Right lobe of liver (tissue), 6 donors: ENCODE results near the gene AIMP2. TPM values are rescaled to one million over a fixed set of nuclear protein-coding genes. Genes with fewer than 3 reads are reported as not detected.

Source experiments
- ATAC-seq, 4 donors: fragments of 200-7000 bp; cut with Tn5 transposase; one replicate each; pipeline ENCODE4 v1.9.1; 2020; ENCODE audit warnings: mild to moderate bottlenecking in 4 of 4, moderate library complexity in 4 of 4
- DNase-seq, 3 donors: peaks; one replicate each; pipeline ENCODE4 v3.0.0-alpha.2; 2020
- H3K27ac ChIP-seq, 3 donors: fragments of 200-600 bp; one replicate each; pipeline ENCODE4 v1.8.0; 2022
- H3K27me3 ChIP-seq, 2 donors: fragments of 200-600 bp; one replicate each; pipeline ENCODE4 v1.8.0; 2022
- H3K36me3 ChIP-seq, 4 donors: fragments of 200-600 bp; sonication (generic) in 1 of 4; one replicate each; pipeline versions ENCODE4 v1.5.1 to v1.8.0; 2017 to 2022; ENCODE audit warnings: control low read depth in 1 of 4
- H3K4me1 ChIP-seq, 4 donors: fragments of 200-600 bp; sonication (generic) in 1 of 4; one replicate each; pipeline versions ENCODE4 v1.5.1 to v1.8.0; 2017 to 2022; ENCODE audit warnings: control low read depth in 1 of 4
- H3K4me3 ChIP-seq, 3 donors: fragments of 200-600 bp; one replicate each; pipeline ENCODE4 v1.8.0; 2022
- H3K9me3 ChIP-seq, 4 donors: fragments of 200-600 bp; sonication (generic) in 1 of 4; one replicate each; pipeline versions ENCODE4 v1.5.1 to v1.8.0; 2017 to 2022; ENCODE audit warnings: control low read depth in 1 of 4
- CTCF ChIP-seq, 4 donors: fragments of 200-600 bp in 3 of 4; fragments of 450-650 bp in 1 of 4; IDR thresholded peaks; one replicate each; pipeline versions ENCODE4 v1.5.1 to v1.8.0; 2016 to 2022; ENCODE audit warnings: antibody characterized with exemption in 4 of 4, mild to moderate bottlenecking in 2 of 4
- POLR2A ChIP-seq: fragments of 450-650 bp; IDR thresholded peaks from one replicate; pipeline ENCODE4 v1.6.1; 2017; ENCODE audit warnings: antibody characterized with exemption, mild to moderate bottlenecking
- WGBS: methylation state at CpG from one replicate; pipeline ENCODE4 v1.1.6; 2018; ENCODE audit warnings: low coverage, low lambda C conversion rate; ENCODE audit not compliant: insufficient coverage; ENCODE audit errors: missing lambda C conversion rate; 5-methylcytosine and 5-hydroxymethylcytosine counted together
- intact Hi-C, 2 donors: fragments of 100-400 bp; cut with DNase I; formaldehyde crosslinking; loops; one replicate each; pipeline versions ENCODE4 v1.11.2 to v1.14.1; 2022
- total RNA-seq, 6 experiments: library from RNA; depleted of rRNA in 2 of 6; stranded (reverse); fragments of >200 nt in 2 of 6; fragmentation: NEBNext Ultra II Directional in 3 of 6; extraction: Animal tissue kit (Norgen Biotek cat#: 25700) in 3 of 6; gene quantifications; one replicate each; pipeline versions ENCODE4 v1.1.0 to v1.2.4, GENCODE V29; 2016 to 2023
- donor health status: DM: no; HTN: yes; CAD: no.
- donor health status: DM: no; HTN: no; CAD: no.
- donor health status: DM: no; HTN: no; CAD: no.
- donor health status: DM: no; HTN: yes; CAD: no.
- donor health status: DM: no; HTN: yes; CAD: no.

Gene AIMP2
- total RNA-seq, 6 experiments from 2014 or later: 20.2 to 53.6 (median 24.6) TPM

- Histone ChIP-seq H3K27ac (no peak overlapping the region), H3K27me3 (no peaks in the 10 kb centered on the region), H3K9me3 (no peaks in the 10 kb centered on the region), H3K4me3 (no peak overlapping the region), H3K36me3 (peaks cover 0 to 96% (median 40%) of the 10 kb centered on the region in 4 donors), H3K4me1 (no peaks in the 10 kb centered on the region)
- DNase-seq: no peak
- intact Hi-C loops: no loop called here
- ATAC-seq: no peak
- no peak for TF ChIP-seq POLR2A
- TF ChIP-seq CTCF (IDR thresholded peaks at IDR 0.05): no peak
- 75% methylated on average over 3 of the region's 3 CpGs for WGBS
Observed at GRCh38 chr7:6022707-6023106, 13.6 kb downstream of the AIMP2 start.

- 83% methylated on average over 7 of the region's 7 CpGs for WGBS
- ATAC-seq (no peak), DNase-seq (no peak)
- Histone ChIP-seq H3K36me3 (peaks cover 0 to 96% (median 36%) of the 10 kb centered on the region in 4 donors), H3K4me3 (no peak overlapping the region), H3K27me3 (no peaks in the 10 kb centered on the region), H3K27ac (no peak overlapping the region), H3K9me3 (no peaks in the 10 kb centered on the region), H3K4me1 (no peaks in the 10 kb centered on the region)
- TF ChIP-seq POLR2A (no peak), CTCF (IDR thresholded peaks at IDR 0.05) (no peak)
- intact Hi-C loops: no loop called here
Observed at GRCh38 chr7:6023974-6024435, 14.9 kb downstream of the AIMP2 start.

- 71% methylated on average over 17 of the region's 22 CpGs for WGBS
Observed at GRCh38 chr7:6026011-6026819, 17.1 kb downstream of the AIMP2 start.

GRCh38 chr7:6026820-6027311 is 17.8 kb downstream of the AIMP2 start:
- no peaks in the 10 kb centered on the region for H3K4me1 ChIP-seq
- H3K9me3 ChIP-seq: no peaks in the 10 kb centered on the region
- WGBS: 74% methylated on average over 9 of the region's 12 CpGs
- H3K4me3 ChIP-seq: peak overlapping the region in 1 of 3 donors; percentile 7
- intact Hi-C loops: no loop called here
- TF ChIP-seq CTCF (IDR thresholded peaks at IDR 0.05) (no peak), POLR2A (no peak)
- peak in 1 of 3 donors; percentile 39 for DNase-seq
- no peaks in the 10 kb centered on the region for H3K27me3 ChIP-seq
- peak; percentile 23 to 46 (median 26) for ATAC-seq
- H3K27ac ChIP-seq: no peak overlapping the region
- peaks cover 0 to 78% (median 29%) of the 10 kb centered on the region in 4 donors for H3K36me3 ChIP-seq

More at GRCh38 chr7:6026011-6026819, 17.1 kb downstream of the AIMP2 start:
- peak in 2 of 4 donors; percentile 18 to 20 for TF ChIP-seq CTCF (IDR thresholded peaks at IDR 0.05)
- no peak for TF ChIP-seq POLR2A
- Histone ChIP-seq H3K27ac (peak overlapping the region; percentile 27 to 59 (median 37)), H3K4me3 (peak overlapping the region in 2 of 3 donors; percentile 5 to 7), H3K9me3 (no peaks in the 10 kb centered on the region), H3K27me3 (no peaks in the 10 kb centered on the region), H3K36me3 (peaks cover 0 to 82% (median 32%) of the 10 kb centered on the region in 4 donors), H3K4me1 (no peaks in the 10 kb centered on the region)
- intact Hi-C loops: no loop called here
- peak; percentile 86 to 93 (median 89) for ATAC-seq
- peak; percentile 61 to 70 (median 69) for DNase-seq
